GM19455 (cell line): ENCODE data around the gene ACTRT3.
"Not testable (repeated sequence)": the region's sequence is repeated elsewhere in the genome, so short reads cannot be mapped to it uniquely, and the experiment has no call there.

ENCODE experiments used
- ATAC-seq: cut with Tn5 transposase; IDR thresholded peaks from one replicate; pipeline ENCODE4 v1.9.1; 2021; ENCODE audit not compliant: unreplicated experiment

Gene ACTRT3

DNA sequence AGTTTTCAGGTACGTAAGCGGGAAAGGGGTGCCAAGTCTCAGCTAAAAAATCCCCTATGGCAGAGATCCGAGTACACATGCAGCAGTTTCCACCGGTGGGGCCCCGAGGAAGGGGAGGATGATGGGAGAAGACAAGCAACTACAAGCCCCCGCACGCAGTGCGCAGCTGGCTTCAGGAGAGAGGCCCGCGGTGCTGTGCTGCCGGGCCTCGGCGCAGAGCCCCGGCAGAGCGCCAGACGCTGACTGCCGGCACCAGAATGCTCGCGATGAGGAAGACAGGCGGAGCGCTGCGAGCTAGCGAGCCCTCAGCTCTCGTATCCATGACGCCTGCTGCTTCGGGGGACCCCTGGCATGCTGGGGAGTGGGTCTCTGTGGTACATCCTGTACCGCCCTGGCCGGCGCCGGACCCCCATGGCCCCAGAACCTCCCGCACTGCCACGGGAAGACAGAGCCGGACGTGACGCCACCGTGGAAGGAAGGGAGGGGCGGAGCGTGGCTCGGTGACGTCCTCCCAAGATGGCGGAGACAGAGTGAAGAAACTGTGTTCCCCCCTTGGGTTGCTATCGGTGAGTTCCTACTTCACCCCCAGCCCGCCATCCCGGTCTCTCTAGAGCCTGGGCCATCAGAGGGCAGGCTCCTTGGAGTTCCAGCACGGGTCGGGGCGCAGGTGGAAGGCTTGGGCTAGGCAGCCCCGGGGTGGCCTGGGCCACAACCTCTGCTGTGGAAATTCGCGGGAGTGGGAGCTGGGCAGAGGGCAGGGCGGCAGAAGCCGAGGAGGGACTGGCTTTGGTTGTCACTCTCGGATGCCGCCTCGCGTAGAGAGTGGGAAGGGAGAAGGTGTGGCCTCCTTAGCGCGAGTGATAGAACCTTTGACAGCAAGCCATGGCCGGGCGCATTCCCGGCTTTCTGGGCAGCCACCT, 3.8 kb upstream of the ACTRT3 start, which contains the start of gene MYNN:
Gene MYNN, plus strand, starts transcription at position 500 of the 920 bp plus-strand sequence. CDS start 900 bp downstream, outside the sequence.
- ATAC-seq = peak; percentile 83

DNA sequence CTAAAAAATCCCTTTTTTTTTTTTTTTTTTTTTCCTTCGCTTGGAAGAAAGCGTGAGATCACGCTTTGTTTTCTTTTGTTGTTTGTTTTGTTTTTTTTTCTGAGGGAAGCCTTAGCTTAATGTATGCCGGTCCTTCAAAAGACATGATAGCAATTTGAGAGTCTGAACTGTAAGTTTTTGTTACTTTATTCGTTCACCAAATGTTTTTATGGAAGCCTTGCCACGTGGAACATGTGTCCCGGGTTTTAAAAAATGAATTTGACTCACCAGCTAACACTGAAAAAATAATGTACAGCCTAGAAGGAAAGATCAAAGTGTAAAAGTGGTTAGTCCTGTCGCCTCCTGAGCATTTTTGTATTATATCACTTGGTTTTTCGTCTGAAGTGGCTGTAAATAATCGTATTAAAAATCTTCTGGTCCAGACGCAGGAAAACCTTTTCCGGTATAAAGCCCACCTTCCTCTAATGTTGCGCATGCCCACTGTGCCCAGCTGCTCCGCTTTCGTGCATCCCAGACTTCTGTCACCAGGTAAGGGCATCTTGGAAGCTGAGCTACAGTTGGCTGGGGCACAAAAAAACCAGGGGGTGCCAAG, 3.0 kb upstream of the ACTRT3 start:
- peak; percentile 9 for ATAC-seq

DNA sequence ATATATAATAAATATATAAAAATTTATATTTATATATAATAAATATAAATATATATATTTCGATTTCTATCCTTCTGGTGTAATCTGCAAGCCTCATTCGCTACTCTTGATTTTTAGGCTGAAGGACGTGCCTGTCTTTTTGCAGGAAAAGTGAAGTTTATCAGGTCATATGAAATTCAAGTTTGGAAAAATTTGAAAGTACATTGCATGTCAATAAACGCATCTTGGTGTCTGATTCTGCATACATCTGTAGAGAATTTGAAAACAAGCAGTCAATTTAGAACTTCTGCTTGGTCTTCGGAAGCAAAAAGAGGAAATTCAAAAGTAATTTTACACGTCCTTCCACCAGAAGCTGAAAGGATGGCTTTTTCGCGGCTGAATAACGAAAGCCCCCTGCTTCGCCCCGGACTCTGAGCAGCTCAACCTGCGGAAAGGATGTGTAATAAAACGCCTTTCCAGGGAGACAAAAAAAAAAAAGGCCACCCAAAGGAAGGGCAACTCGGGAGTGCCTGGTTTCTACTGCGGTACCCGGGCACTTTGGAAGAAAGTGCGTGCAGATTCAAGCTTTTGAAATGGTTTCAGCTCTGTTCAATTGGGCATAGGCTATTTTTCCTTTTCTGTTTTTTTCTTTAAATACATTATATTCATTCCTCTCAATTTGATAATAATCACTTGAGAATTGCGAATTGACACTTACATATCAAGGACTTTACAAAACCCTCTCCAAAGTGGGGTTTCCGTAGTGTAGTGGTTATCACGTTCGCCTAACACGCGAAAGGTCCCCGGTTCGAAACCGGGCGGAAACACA, 2.3 kb upstream of the ACTRT3 start:
- no peak for ATAC-seq

DNA sequence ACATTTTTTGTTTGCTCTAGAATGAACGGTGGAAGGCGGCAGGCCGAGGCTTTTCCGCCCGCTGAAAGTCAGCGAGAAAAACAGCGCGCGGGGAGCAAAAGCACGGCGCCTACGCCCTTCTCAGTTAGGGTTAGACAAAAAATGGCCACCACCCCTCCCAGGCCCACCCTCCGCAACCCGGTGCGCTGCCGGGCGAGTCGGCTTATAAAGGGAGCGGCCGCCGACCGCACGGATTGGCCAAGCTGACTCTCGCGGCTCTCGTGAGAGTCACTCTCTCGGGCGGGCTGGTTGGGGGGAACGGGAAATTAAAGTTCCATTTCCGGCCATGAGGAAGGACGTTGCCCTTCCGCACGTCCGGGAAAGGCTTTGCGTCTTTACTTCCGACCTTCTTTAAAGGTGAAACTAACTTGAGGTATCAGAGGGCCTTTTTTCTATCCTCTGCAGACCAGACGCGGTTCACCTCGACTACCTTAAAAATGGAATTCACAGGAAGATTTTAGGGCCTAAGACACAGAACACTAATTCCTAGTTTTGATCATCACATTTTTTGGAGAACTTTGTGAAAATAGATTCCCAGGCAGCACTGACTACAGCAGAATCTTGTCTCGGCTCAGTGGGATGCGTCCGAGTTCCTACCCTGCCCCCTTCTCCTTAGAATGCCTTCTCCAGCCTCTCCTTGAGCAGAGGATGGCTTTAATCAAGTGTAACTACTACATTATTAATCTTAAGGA, 4.3 kb downstream of the ACTRT3 start, which contains the start of gene TERC:
Gene TERC, minus strand, starts transcription at position 179 of the 731 bp plus-strand sequence.
- peak; percentile 77 for ATAC-seq

DNA sequence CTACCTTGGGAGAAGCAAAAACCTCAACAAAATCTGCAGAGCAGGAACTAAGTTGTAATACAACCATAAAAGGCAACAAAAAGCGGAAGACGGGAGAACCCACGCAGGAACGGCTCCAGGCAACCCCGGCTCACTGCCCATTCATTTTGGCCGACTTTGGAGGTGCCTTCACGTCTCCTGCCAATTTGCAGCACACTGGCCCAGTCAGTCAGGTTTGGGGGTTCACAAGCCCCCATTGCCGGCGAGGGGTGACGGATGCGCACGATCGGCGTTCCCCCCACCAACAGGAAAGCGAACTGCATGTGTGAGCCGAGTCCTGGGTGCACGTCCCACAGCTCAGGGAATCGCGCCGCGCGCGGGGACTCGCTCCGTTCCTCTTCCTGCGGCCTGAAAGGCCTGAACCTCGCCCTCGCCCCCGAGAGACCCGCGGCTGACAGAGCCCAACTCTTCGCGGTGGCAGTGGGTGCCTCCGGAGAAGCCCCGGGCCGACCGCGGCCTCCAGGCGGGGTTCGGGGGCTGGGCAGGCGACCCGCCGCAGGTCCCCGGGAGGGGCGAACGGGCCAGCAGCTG, 5.0 kb downstream of the ACTRT3 start:
- ATAC-seq = peak; percentile 47

DNA sequence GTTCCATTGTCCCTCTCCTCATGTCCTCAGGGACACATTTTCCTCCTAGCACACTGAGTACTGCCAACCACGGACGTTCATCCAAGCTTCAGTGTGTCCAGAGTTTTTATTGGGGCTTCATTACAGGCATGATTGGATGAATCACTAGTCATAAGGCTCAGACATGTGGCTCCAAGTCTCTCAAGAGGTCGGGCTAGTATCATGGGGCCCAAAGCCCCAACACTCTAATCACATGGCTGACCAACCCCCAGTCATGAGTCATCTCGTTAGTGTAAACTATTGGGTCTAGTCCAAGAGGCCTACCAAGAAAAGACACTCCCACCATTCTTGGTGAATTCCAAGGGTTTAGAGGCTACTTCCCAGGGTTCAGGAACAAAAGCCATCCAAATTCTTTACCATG, 8.9 kb downstream of the ACTRT3 start:
- ATAC-seq = no peak

DNA sequence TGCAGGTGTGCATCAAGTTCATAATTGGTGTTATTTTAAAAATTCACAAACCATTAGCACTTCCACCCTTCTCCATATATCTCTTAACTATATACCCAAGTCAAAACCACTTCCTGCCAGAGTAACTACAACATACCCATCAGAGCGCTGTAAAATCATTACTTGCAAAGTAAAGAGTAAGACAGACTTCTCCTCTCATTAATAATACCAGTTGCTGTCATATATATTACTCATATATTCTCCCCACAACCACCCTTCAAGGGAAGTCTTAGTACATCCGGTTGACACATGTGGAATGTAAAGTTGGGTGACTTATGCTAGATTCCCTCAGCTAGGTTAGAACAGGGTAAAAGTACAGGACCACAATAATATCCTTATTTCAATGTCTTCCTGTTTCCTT, 10.1 kb downstream of the ACTRT3 start:
- ATAC-seq = peak; percentile 37

DNA sequence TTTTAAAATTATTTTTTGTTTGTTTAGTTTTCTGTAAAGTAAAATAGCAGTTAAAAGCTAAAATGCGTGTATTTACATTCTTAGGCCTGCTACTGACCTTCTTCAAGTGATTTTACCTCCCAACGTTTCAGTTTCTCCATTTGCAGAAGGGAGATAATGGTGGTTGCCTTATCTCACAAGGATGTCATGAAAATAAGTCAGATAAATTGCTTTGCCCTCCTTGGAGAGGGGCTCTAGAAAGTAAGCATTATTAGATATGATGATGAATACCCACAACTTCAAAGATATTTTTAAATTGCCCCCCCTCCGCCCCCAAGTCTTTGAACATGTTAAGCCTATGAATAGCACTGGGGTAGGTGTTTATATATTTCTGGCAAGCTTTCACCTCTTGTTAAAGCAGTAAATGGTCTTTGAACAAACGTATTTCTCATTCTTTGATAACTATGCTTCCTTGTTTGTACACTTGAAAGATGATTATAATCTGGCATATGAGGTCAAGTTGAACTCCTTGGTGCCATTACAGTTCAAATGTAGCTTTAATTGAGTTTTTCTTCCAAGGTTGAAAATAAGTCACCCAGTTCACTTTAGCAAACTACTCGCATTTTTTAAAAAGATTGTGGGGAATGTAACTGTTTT, 10.9 kb downstream of the ACTRT3 start:
- ATAC-seq = no peak

DNA sequence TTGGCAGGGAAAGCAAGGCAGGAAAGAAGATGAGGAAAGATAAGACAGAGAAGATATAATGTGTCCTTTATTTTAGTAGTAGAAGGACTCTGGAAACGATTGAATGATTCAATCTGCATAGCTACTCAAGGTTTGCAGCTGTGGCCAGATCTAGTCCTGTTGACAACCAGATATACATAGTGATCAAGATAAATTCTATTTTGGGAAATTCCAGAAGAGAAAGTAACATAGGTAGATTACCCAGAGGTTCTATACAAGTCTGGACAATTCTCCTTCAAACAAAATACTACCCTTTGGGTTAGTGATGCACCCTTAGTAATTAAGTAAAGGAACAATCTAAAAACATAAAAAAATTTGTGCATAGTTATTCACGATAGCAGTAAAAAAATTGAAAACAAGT, 13.9 kb downstream of the ACTRT3 start:
- ATAC-seq = no peak

DNA sequence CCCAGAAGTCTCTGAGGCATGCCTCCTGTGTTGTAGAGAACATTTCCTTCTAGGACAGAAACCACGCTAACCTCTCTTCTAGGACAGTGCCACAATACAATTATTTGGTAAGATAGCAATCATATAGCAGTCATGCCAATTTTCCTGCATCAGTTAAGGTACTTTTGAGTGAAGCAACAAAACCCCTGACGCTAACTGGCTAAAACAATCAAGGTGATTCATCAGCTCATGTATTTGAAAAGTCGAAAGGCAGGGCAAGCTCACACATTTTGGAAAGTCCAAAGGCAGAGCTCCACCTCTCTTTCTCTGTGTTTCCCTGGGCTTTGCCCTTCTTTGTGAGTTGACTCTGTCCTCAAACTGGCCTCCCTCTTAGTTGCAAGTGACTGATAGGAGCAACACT, 14.7 kb downstream of the ACTRT3 start:
- no peak for ATAC-seq

DNA sequence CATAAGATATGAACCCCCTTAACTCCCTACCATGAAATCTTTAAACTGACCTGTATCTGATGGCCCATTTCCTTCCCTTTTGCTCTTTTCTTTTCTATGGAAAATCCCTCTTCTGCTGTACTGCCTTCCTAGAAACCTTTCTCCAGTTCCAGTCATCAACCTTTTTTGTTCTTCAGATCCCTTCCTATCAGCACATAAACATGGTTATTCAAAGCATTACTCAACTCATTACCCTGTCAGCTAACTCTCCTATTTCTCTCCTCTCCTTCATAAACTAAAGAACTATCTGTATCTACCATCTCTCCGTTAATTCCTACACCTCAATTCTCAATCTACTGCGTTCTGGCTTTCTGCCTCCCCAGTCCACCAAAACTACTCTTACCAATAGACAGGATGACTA, 17.5 kb downstream of the ACTRT3 start:
- ATAC-seq = no peak

DNA sequence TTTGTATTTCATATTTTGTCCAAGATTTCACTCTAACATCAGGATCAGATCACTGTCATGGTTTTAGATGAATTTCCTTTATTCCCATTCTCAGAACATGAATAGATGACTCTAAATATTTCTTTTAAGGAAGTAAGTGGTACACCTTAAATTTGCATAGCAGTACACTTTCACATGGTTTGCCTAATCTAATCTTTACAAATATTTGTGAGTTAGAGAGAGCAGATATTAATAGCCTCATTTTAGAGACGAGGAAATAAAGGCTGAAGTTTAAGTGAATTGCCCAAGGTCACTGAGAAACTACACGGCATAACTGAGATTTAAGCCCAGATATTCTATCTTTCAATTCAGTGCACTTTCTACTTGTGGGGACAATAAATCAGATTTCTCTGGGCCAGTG, 18.7 kb downstream of the ACTRT3 start:
- ATAC-seq = no peak

DNA sequence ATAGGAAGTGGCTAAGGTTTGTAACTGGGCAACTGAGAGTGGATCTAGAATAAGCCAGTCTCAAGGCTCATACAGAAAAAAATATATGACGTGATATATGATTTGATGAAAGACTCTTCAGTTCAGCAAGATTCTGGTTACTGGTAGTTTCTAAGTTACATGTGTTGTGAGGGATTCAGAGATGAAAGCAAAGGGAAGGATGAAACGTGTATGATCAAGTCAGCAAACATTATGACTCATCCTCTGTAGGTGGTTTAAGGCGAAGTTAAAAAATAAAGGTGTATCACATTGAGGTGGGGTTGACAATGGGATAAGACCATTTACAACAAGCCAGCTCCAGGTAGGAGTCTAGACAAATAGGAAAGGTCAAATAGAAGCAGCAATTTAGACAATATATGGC, 20.7 kb downstream of the ACTRT3 start:
- ATAC-seq = no peak

DNA sequence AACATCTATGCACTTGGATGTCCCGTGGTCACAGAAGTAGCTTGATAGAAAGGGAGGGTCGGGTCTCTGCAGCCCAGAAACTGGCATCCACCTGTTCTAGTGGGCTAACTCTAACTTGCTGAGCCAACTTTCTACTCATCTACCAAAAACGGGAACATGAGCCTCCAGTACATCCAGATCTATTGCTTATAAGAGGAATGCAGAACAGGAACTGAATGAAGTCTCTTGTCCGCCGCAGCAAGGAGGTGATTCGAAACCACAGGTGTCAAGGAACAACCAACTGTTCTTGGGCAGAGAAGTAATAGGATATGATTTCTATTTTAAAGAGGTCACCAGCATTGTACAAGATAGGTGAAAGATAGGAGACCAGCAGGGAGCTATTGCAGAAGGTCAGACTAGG, 22.4 kb downstream of the ACTRT3 start:
- no peak for ATAC-seq

DNA sequence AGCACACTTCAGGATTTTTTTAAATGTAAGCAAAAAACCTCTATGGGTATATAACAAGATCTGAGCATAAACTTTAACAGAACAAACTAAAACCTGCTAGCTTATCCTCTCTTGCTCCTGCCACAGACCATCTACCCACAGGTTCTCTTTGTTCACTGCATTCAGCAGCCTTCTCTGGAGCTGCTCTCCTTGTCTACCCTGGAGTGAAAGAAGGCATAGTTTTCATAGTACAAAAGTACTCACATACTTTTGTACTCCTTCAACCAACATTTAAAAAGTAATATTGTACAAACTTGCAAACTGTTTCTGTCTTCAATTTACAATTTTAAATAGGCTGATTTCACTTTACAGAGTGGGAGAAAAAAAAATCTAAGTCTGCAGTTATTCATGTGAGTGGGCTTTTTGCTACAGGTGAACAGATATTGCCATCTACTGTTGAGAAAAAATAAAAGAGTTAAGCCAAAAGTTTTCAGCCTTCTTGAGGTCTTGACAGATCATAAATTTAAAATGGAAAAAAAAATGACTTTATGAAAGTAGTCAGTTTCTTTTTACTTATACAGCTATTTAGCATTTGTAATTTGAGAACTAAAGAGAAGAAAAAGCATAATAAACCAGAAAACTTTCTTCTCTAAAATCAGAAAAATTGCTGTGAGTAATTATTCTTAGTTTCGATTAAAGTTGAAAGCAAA, 24.9 kb downstream of the ACTRT3 start:
- ATAC-seq = no peak

DNA sequence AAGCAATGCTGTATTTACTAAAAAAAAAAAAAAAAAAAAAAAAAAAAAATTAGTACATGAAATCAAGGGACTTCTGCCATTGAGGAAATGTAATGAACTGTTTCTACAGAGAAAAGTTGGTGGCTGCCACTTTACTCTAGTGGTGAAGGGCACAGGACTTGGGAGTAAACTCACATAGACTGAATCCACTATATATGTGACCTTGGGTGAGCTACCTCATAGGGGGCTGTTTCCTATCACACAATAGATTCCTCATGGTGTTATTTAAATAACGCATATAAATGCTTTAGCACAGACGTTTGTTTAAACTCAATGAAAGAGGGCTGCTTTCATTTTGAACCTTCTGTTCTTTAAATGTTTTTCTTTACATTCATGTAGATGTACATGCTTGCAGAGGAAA, 30.3 kb downstream of the ACTRT3 start:
- ATAC-seq = no peak

DNA sequence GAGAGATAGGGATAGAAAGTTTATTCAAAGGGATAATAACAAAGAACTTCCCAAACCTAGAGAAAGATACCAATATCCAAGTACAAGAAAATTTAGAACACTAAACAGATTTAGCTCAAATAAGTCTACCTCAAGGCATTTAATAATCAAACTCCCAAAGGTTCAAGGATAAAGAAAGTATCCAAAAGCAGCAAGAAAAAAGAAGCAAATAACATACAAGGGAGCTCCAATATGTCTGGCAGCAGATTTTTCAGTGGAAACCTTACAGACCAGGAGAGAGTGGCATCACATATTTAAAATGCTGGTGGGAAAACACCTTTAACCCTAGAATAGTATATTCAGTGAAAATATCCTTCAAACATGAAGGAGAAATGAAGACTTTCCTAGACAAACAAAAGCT, 37.5 kb downstream of the ACTRT3 start:
- ATAC-seq = not testable (repeated sequence)

DNA sequence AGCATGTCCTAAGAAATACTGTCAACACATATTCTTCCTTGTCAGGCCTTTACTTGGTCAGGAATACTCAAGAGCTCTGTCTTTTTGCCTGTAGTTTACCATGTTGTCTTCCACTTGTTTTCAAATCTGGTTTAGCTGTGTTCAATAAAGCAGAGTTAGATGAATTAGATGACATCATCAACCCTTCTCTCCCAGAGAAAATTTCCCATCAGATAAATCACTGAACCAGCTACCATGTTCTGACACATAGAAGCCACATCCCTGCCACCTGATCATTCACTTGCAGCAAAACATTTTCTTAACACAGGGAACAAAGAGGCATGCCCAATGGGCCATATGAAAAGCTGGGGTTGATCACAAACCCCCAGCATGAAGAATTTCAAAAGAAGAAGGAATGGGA, 46.6 kb downstream of the ACTRT3 start:
- no peak for ATAC-seq

DNA sequence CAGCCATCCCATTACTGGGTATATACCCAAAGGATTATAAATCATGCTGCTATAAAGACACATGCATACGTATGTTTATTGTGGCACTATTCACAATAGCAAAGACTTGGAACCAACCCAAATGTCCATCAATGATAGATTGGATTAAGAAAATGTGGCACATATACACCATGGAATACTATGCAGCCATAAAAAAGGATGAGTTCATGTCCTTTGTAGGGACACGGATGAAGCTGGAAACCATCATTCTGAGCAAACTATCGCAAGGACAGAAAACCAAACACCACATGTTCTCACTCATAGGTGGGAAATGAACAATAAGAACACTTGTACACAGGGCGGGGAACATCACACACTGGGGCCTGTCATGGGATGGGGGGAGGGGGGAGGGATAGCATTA, 50.9 kb downstream of the ACTRT3 start:
- not testable (repeated sequence) for ATAC-seq
